T-helper 2 cell (primary cell): ENCODE measurements around the gene PPP2R3A.
A peak's percentile ranks its signal among the peaks of the same experiment; 100 is the strongest.
"Not testable (repeated sequence)": the region's sequence is repeated elsewhere in the genome, so short reads cannot be mapped to it uniquely, and the experiment has no call there.

Experiments used
- DNase-seq, 5 experiments: peaks; one replicate each; pipeline versions ENCODE4 v3.0.0 to v3.0.0-alpha.2; 2012 to 2022

Gene PPP2R3A

DNA sequence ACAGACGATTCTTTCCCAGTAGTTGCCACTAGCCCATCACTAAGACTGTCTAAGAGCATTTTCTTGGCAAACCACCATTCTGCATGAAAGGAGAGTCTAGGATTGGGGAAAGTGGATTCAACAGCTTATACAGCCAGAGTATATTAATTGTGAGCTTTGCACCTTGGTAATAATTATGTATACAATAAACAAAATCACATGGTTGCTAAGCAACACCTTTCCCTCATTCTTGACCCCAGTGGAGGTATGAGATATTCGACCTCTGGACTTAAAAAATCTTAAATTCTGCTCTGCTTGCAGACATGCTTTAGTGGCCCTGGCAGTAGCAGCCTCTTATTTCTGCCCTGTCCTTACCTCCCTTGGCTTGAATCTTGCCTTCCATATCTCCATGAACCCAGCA lies 73.1 kb downstream of the PPP2R3A start:
- no peak for DNase-seq

DNA sequence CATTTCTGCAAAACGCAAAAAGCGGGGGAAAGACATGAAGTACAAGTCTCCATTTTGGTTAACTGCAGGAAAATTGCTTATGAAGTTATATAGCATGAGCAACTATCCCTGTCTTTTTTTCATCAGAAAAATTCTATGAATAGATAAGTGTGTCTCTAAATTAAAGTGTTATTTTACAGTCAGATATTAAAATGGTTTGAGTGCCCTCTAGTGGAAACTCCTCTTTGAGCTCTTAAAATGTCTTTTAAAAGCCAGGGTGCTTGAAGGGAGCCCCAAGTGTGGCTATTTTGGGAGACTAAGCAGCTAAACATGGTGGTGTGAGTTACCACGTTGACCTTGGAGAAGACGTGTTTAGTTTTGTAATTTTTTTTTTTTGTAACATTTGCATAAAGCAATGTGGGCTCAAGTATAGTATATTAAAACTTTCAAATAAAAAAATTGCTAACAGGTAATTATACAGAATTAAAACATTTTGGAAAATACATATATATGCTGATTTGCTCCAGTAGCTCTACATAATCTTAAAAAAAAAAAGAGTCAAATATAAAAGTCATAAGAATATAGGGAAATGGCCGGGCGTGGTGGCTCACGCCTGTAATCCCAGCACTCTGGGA lies 77.2 kb downstream of the PPP2R3A start:
- peak in 1 of 5 experiments; percentile 29 for DNase-seq

DNA sequence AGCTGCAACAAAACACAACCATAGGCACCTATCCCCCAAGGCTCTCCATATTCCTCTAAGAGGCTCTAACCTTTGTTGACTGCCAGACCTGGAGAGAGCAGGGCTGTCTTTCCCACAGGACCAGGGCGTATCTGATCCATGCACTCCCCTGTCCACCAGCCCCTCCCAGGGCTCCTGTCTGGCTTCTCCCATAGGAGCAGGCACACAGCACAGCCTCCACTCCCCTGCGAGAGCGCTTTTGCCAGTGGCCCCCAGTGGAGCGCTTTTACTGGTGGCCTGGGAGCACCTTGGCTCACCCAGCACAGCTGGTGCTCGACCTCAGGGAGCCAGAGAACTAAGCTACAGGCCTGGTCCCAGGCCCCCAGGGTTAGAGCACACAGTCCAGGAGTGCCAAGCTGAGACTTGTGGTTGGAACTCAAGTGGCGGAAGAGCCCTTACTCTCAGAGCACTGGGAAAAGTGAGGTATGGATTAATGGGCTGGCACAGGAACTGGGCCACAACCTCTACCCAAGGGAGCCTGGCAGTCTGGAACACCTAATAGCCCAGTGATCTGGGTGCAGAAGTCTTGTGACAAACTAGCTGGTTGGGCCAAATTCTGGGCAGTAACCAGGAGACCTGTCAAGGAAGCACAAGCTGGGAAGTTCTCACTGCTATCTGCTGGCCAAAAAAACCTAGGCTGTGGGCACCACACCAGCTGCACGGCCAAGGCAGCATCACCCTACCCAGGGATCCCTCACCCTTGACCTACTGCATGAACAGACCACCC lies 79.6 kb downstream of the PPP2R3A start:
- DNase-seq = no peak

DNA sequence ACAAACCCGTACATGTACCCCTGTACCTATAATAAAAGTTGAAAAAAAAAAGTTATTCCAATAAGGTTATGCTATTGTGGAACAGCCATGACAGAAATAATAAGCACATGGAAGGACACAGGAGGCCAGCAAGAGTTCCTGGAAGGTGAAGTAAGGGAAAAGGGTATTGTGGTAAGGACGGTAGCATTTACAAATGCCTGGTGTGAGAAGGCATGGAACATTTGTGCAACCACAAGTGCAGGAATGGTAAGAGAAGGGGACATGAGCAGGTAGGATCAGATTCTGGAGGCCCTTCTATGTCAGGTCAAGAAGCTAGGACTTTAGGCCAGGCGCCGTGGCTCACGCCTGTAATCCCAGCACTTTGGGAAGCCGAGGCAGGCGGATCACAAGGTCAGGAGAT lies 82.5 kb downstream of the PPP2R3A start:
- no peak for DNase-seq

DNA sequence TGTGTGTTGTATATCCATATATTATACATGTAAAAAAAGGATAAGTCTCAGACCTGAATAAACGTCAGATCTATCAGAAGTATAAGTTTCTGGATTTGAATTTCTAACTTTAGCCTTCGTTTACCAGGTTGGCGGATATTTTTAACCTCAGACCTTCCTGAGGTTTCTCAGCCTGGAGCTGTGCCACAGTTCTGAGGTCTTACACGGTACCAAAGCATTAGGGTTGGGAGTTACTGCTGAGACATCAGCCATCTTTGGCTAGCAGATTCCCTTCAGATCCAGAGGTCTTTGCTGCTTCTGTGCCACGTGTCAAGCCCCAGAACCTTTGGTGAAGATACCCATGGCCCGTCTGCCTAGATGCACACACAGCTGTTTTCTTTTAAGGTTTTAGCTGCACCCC lies 84.7 kb downstream of the PPP2R3A start:
- DNase-seq = no peak

DNA sequence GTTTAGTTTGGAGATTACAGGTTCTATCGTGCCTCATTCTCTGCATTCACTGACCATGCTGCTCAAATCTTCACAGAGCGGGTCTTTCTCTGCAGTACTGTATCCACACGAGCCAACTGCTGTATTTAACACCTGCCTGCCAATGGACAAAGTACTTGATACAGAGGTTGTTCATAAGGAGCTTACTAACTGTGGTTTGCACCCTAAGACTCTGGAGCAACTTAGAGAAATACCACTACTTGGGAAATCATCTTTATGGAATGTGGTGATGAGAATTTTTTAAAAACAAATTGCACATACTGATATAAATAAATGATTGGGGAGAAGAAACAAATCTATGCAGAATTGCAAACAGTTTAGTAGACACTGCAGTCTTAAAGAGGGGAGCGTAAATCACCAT lies 90.0 kb downstream of the PPP2R3A start:
- DNase-seq = no peak

DNA sequence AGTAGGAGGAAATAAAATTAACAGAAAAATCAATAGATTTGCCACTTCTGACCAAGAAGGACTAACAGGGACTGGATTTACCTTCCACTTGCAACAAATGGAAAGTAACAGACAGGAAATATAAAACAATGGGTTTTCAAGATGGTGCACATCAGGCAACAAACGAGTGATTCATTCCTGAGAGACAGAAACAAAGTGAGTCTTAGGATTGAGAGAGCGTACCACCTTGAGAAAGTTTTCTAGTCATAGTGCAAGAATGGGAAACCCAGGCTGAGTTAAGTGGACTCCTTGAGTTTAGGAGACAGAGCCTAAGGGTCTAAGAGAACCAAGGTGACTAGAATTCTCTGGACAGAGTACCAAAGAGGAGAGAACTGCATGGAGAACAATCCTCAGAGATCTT lies 101.7 kb downstream of the PPP2R3A start:
- DNase-seq = no peak

DNA sequence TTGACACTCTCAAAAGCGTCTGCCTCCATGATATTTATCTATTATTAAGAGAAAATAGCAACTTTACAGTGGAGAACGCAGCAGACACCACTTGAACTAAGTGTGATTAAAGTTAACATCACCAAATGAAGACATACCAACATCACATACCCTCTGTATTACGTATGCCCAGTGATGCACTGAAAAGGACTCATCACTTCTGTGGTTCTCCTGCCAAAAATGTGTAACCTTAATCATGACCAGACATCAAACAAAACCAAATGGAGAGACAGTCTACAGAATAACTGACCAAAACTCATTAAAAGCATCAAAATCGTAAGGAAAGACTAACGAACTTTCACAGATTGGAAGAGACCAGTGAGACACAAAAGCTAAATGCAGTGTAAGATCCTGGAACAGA lies 103.2 kb downstream of the PPP2R3A start:
- no peak for DNase-seq

DNA sequence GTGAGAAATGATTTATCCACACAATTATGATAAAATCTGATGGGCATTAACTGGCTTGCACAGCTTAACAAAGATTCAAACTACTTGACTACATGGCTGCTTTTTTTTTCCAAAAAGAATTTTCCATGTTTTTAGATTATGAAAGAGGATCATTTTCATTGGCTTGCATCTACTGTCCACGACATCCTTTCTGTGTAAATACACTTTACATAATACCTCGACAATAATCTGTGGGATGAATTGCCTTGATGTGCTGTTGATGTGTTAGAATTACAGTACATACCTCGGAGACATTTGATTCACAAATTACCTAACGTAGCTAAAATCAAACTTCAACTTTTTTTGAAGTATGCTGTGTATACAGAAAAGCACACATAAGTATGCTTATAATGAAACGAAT lies 104.4 kb downstream of the PPP2R3A start:
- no peak for DNase-seq

DNA sequence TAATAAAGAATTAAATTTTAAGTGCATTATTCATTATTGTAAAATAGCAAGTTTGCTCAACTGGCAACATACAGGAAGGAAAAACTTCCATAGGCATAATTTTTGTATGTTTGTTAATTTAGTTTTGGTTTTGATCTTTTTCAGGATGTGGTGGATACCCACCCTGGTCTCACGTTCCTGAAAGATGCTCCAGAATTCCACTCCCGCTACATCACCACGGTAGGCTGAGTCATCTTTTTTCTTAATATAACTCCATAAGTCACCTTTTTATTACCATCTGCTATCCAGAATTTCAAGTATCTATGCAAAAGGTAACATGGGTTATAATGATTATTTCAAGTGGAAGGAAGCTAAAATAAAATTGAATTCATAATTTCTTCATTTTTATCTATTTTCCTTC lies 104.8 kb downstream of the PPP2R3A start:
- no peak for DNase-seq

DNA sequence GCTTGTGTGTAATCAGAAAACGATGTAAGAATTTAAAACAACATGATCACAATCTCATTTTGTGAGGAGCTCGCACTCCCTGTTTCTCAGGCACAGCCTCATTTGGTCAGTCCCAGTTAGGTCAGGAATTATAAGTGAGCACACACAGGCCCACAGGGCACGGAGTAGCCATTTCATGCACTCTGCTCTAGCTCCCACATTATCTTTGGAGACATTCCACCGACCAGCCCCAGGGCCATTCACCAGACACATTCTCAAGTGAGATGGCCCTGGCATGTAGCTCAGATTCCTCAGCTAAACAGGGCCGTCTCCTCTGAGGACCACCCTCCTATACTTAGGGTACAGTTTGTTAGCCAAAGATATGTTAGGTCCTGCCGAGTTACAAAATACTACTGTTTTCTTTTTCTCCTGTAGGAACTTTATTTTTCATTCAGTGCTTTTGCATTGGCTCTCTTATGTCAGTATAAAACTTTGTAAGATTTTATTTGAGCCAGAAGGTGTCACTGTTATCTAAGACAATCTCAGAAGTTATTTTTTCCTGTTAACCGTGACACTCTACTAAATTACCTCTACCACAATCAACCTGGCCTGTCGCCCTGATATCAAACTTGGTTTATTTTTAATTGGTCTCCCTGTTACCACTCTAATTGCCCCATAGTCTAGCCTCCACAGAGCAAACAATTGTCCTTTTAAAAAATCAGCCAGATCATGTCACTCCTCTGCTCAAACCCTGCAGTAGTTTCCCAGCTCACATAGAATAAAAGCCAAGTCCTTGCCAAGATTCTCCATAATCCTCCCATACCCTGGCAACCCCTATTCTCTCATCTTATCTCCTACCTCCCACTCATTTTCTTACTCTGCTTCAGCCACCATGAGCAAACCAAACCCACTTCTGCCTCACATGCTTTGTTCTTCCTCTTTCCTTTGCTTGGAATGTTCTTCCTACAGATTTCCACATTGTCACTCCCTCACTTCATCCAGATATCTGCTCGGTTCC lies 105.7 kb downstream of the PPP2R3A start:
- peak in 1 of 5 experiments; percentile 22 for DNase-seq

DNA sequence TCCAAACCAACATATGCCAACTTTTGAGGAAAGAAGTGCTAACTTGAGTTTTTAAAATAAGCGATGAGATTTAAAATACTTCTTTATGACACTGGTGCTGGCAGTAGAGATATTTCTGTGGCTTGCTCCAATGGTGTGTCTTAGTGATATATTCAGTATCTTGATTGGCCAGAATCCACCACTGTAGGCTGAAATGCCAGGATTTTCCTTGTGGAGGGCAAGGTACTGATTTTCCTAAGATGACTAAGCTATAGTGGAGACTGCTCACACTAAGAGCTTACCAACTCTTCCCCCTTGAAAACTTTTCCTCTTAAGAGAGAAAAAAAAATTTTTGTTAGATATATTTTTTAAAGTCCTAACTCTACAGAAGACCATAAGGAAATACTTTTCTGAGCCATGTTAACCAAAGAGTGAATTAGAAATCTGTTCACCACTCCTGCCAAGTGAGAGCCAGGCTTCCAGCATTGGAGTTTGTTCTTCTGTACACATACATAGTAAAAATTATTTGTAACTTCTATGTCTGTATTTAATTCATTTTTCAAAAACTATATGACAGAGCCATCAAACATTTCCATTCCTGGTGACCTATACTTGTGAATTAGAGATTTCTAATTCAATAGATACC lies 109.1 kb downstream of the PPP2R3A start:
- no peak for DNase-seq

DNA sequence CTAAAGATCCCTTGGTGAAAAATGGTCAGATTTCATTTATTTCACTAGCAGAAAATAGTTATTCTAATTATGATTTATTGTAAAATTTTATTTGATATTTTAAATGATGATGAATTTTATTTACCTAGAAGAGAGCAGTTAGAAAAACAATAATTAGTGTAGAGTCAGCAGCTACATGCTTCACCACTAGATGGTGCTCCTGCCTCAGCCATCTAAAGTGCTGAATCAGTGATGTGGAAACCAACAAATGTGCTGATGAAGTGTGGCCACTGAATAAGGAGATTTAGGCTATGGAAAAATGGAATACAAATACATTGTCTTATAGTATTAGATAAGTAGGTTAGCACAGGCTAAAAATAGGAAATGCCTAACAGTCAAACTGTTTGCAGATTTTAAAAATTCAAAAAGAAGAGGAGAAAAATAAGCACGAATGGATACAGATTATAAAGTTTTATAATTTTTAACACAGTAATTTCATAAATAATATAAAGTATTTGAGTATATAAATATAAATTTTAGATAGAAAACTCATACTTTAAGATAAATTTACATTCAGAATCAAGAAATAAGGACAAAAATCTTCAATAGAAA lies 109.8 kb downstream of the PPP2R3A start:
- peak; percentile 11 to 73 (median 51) for DNase-seq

DNA sequence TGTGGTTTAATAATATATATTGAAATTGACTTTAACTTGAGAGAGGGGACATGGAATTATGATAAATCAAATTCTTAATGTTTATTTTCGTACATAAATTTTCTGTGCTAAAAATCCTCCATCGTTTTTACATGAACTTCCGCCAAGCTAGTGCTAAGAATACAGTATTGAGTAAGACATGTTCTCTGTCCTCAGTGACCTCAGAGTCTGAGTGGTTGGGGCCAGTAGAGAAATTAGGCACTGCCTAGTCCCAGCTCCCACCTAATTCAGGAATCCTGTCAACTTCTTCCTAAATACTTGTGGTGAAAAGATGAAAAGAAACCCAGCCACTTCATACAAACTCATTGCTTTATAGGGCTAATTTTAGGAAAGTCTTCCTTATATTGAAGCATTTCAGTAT lies 110.3 kb downstream of the PPP2R3A start:
- DNase-seq = no peak

DNA sequence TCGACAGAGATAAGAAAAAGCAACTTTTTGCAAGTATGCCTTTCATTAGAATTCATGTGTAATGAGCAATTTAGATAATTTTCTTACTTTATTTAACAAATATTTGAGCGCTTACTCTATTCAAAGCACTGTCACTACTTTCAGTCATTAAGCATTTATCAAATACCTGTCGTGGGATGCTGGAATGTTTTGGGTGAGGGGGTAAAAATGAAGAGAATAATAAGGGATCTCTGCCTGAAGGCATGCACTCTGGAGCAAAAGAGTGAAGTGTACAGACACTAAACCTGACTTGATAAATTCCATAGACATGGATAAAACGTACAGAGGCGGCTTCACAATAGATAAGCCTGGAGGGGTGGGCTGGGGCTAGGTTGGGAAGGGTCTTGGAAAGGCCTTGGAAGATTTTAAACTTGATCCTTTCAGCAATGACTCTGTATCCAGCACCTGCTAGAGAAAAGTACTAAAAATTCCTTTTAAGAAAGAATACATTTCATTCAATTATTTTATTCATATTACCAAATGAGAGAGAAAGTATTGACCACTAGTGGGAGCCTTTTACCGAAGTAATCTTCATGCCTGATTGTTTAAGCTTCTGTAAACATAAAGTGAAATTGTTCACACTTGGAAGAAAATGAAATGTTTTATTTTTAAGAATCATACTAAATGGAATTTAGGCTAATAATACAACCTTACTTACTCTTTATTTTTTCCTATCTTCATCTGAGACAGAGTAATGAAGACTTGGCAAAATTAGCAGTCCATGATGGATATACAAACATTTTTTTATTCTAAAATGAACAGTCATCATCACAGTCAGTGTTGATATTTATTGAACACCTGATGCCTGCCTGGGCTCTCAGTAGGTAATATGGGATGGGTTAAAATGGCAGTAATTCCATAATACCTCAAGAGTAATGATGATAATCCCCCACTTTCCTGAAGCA lies 113.2 kb downstream of the PPP2R3A start:
- DNase-seq = peak in 1 of 5 experiments; percentile 41

DNA sequence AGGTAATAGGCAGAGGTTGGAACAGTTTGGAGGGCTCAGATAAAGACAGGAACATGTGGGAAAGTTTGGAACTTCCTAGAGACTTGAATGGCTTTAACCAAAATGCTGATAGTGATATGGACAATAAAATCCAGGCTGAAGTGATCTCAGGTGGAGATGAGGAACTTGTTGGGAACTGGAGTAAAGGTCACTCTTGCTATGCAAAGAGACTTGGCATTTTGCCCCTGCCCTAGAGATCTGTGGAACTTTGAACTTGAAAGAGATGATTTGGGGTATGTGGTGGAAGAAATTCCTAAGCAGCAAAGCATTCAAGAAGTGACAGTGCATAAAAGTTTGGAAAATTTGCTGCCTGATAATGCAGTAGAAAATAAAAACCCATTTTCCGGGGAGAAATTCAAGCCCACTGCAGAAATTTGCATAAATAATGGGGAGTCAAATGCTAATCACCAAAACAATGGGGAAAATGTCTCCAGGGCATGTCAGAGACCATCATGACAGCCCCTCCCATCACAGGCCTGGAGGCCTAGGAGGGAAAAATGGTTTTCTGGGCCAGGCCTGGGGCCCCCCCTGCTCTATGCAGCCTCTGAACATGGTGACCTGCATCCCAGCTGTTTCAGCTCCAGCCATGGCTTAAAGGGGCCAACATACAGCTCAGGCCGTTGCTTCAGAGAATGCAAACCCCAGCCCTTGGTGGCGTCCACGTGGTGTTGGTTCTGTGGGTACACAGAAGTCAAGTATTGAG lies 118.3 kb downstream of the PPP2R3A start:
- not testable (repeated sequence) for DNase-seq

DNA sequence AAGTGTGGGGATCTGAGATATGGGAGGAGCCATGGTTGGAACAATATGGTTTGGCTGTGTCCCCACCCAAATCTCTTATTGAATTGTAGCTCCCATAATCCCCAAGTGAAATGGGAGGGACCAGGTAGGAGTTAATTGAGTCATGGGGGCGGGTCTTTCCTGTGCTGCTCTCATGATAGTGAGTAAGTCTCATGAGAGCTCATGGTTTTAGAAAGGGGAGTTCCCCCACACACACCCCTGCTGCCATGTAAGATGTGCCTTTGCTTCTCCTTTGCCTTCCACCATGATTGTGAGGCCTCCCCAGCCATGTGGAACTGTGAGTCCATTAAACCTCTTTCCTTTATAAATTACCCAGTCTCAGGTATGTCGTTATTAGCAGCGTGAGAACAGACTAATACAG lies 119.5 kb downstream of the PPP2R3A start:
- DNase-seq = peak in 1 of 5 experiments; percentile 6

DNA sequence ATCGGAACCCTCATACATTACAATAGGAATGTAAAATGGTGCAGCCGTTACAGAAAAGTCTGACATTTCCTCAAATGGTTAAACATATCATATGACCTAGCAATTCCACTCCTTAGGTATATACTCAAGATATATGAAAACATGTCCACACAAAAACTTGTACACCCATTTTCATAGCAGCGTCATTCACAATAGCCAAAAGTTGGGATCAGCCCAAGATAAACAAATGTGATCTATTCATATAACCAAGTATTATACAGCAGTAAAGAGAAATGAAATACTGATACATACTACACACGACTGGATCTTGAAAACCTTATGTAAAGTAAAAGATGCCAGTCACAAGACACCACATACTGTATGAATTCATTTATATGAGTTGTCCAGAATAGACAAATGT lies 128.2 kb downstream of the PPP2R3A start:
- no peak for DNase-seq

DNA sequence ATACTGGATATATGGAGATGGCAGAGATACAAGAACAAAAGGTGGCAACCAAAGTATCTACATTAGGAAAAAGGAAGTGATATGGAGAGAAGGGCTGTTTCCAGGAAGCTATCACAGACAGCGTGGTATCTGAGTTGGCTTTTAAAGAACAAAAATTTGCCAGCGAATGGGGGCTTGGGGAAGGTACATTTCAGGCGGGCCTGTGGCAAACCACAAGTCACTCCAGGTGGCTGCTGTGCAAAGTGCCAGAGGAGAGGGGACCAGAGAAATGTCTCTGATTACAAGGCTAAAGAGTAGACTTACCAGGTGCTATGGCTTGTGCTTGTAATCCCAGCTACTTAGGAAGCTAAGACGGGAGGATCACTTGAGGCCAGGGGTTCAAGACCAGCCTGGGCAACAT lies 139.5 kb downstream of the PPP2R3A start:
- DNase-seq = peak in 1 of 5 experiments; percentile 11

DNA sequence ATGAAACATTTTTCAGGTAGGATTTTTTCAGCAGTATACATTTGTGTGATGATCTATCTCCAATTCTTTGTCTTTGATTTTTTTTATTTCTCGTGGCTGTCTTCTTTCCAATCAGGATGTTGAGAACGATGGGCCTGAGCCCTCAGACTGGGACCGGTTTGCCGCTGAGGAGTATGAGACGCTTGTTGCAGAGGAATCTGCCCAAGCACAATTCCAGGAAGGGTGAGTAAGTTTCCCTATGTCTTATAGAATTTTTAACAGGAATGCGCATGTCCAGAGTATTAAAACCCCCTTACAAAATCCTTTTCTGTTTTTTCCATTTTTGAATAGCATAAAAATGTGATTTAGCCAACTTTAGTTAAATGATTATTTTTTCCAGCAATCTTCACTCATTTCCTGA lies 140.6 kb downstream of the PPP2R3A start:
- DNase-seq = no peak
